Coronary artery (tissue), 2 donors: ENCODE results near the gene SEMA6A.

ENCODE experiments used
- DNase-seq: peaks from one replicate; pipeline ENCODE4 v3.0.0-alpha.2; 2017; ENCODE audit warnings: low spot score
- H3K27ac ChIP-seq, 2 donors: fragments of 200-600 bp; sonication (generic); one replicate each; pipeline ENCODE4 v1.5.1; 2016 to 2019
- H3K4me3 ChIP-seq: fragments of 200-600 bp; sonication (generic); 2 replicates; pipeline ENCODE4 v1.5.1; 2016; ENCODE audit warnings: mild to moderate bottlenecking, moderate library complexity
- TF ChIP-seq, protein P1 (sequence below): fragments of 200-600 bp; sonication (generic); IDR thresholded peaks from one replicate; pipeline ENCODE4 v1.5.1; 2019; ENCODE audit warnings: antibody characterized with exemption

The SEMA6A gene

GRCh38 chr5:116506488-116506887 lies 68.1 kb downstream of the SEMA6A start:
- TF ChIP-seq, protein P1, sequence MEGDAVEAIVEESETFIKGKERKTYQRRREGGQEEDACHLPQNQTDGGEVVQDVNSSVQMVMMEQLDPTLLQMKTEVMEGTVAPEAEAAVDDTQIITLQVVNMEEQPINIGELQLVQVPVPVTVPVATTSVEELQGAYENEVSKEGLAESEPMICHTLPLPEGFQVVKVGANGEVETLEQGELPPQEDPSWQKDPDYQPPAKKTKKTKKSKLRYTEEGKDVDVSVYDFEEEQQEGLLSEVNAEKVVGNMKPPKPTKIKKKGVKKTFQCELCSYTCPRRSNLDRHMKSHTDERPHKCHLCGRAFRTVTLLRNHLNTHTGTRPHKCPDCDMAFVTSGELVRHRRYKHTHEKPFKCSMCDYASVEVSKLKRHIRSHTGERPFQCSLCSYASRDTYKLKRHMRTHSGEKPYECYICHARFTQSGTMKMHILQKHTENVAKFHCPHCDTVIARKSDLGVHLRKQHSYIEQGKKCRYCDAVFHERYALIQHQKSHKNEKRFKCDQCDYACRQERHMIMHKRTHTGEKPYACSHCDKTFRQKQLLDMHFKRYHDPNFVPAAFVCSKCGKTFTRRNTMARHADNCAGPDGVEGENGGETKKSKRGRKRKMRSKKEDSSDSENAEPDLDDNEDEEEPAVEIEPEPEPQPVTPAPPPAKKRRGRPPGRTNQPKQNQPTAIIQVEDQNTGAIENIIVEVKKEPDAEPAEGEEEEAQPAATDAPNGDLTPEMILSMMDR: no peak
- Histone ChIP-seq H3K4me3 (no peak overlapping the region), H3K27ac (no peak overlapping the region)
- no peak for DNase-seq

DNA sequence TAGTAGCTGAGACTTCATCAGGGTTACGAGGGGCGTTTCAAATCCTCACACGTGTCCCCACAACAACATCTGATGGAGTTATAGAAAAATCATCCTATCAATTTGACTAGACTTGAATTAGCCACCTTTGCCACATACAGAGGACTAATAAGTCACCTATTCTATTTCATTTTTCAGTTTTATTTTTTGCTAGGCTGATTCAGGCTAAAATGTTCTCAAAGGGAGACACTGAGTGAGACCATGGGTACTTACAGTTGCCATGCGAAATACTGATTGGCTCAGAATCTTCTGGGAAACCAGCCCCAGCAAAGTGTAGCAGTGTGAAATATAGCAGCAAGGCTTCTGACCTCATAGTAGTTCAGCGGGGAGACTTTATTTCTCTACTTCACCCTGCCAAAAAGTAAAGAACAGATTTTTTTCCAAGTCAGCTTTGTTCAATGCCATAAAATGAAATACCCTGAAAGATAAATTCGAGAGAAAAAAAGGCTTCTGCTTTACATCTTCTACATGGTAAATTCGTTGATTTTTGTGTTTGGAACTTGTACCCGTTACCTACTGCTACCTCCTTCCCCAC lies 69.9 kb downstream of the SEMA6A start:
- TF ChIP-seq, protein P1: no peak
- H3K27ac ChIP-seq: no peak overlapping the region

GRCh38 chr5:116502616-116503015 lies 72.0 kb downstream of the SEMA6A start:
- no peak for DNase-seq
- Histone ChIP-seq H3K27ac (no peak overlapping the region), H3K4me3 (no peak overlapping the region)
- TF ChIP-seq, protein P1: no peak

More for the DNA sequence above, 69.9 kb downstream of the SEMA6A start:
- no peak for DNase-seq
- no peak overlapping the region for H3K4me3 ChIP-seq

- TF ChIP-seq, protein P1: no peak
- Histone ChIP-seq H3K4me3 (no peak overlapping the region), H3K27ac (no peak overlapping the region)
- no peak for DNase-seq
Observed at GRCh38 chr5:116502138-116502537, 72.5 kb downstream of the SEMA6A start.

GRCh38 chr5:116498503-116499048 lies 76.0 kb downstream of the SEMA6A start:
- Histone ChIP-seq H3K27ac (no peak overlapping the region), H3K4me3 (no peak overlapping the region)
- no peak for DNase-seq
- TF ChIP-seq, protein P1: no peak

DNA sequence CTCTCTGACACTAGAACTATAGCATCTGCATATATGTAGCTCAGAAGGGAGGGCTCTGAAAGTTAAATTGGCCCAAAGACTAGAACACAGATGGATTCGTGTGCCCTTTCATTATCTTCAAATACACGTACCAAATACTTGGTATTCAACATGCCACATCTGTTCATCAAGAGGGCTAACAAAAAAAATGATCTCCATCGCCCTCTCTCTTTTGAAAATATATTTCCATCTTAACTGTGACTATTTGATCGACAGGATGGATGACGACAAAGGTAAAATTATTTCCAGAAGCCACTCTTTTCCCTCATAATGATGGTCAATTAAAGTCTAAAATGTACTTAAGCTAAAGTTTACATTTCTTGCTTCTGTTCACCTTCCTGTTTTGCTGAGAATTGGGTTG lies 77.0 kb downstream of the SEMA6A start:
- no peak for DNase-seq
- TF ChIP-seq, protein P1: no peak
- Histone ChIP-seq H3K4me3 (no peak overlapping the region), H3K27ac (no peak overlapping the region)

- TF ChIP-seq, protein P1: no peak
- Histone ChIP-seq H3K27ac (no peak overlapping the region), H3K4me3 (no peak overlapping the region)
- no peak for DNase-seq
Observed at GRCh38 chr5:116495786-116496357, 78.8 kb downstream of the SEMA6A start.
